Stimulated activated naive CD4-positive, alpha-beta T cell treated with Interleukin-2 at 50 U/mL for 16 hours (primary cell): ENCODE data around the gene SMG1.
"Not testable (repeated sequence)": the region's sequence is repeated elsewhere in the genome, so short reads cannot be mapped to it uniquely, and the experiment has no call there.

Experiments used
- DNase-seq: peaks from one replicate; lab custom pipeline; 2025; lab: John Stamatoyannopoulos, UW

SMG1 gene

GRCh38 chr16:18759598-18760520 is 166.3 kb downstream of the SMG1 start:
- not testable (repeated sequence) for DNase-seq

GRCh38 chr16:18757960-18758660 is 168.1 kb downstream of the SMG1 start:
- DNase-seq: not testable (repeated sequence)

- not testable (repeated sequence) for DNase-seq
These were observed 169.6 kb downstream of the SMG1 start for GRCh38 chr16:18756639-18757038.
